Activated CD8-positive, alpha-beta memory T cell treated with anti-CD3 and anti-CD28 coated beads for 36 hours (primary cell): ENCODE results near the gene JSRP1. TPM values are rescaled to one million over a fixed set of nuclear protein-coding genes. Genes with fewer than 3 reads are reported as not detected.

ENCODE experiments used
- CTCF ChIA-PET: fragments of 350-600 bp; sonication (Branson Sonifier 250); formaldehyde crosslinking; loops from one replicate; lab custom pipeline; 2021; ENCODE audit warnings: antibody characterized with exemption; lab: Charles Lee
- POLR2A ChIA-PET: fragments of 350-600 bp; sonication (Branson Sonifier 250); formaldehyde crosslinking; loops from one replicate; lab custom pipeline; 2021; ENCODE audit warnings: antibody characterized with exemption; lab: Charles Lee
- total RNA-seq, 2 experiments: library from RNA; stranded (reverse); gene quantifications; one replicate each; pipeline ENCODE4 v1.2.3, GENCODE V29; 2021

Gene JSRP1
- total RNA-seq, 2 experiments from 2014 or later = 0.61 to 1.3 TPM

DNA sequence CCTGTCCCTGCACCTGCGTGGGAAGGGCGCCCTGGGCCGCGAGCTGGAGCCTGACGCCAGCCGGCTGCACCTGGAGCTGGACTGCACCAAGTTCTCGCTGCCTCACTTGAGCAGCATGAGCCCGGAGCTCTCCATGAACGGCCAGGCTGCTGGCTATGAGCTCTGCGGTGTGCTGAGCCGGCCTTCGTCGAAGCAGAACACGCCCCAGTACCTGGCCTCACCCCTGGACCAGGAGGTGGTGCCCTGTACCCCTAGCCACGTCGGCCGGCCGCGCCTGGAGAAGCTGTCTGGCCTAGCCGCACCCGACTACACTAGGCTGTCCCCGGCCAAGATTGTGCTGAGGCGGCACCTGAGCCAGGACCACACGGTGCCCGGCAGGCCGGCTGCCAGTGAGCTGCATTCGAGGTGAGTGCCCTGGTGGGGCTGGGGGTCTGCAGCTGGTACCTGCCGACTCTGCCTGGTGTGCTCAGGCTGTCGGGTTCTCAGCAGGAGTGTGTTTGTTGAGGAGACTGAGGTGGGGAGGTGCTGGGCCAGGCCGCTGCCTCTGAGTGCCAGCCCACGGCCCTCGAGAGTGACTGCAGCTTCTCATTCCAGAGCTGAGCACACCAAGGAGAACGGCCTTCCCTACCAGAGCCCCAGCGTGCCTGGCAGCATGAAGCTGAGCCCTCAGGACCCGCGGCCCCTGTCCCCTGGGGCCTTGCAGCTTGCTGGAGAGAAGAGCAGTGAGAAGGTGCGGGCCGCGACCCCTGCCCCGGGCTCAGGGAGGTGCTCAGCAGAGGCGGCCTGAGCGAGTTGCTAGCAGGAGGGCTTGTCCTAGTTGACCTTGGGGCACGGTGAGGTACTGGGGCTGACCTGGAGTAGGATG, 39.6 kb downstream of the JSRP1 start:
- POLR2A ChIA-PET = interaction anchor here (0.5 to 0.6 kb wide), 2 partner anchors 111 to 203 kb away, joined by 3 to 5 read pairs; no protein-coding TSS in a partner anchor
- CTCF ChIA-PET = interaction anchor here (1.0 kb wide), 1 partner anchor 49 kb away, joined by 3 read pairs; no protein-coding TSS in a partner anchor

GRCh38 chr19:2215281-2215751, 40.9 kb downstream of the JSRP1 start:
- POLR2A ChIA-PET = no interaction called here
- CTCF ChIA-PET = interaction anchor here (0.6 kb wide), 2 partner anchors 43 to 48 kb away, joined by 3 read pairs; no protein-coding TSS in a partner anchor

- ChIA-PET CTCF (no interaction called here), POLR2A (no interaction called here)
Observed at GRCh38 chr19:2214251-2214650, 42.0 kb downstream of the JSRP1 start.

GRCh38 chr19:2213799-2214198, 42.4 kb downstream of the JSRP1 start:
- POLR2A ChIA-PET = interaction anchor here (0.5 kb wide), 1 partner anchor 18 kb away, joined by 3 read pairs; no protein-coding TSS in a partner anchor
- CTCF ChIA-PET = no interaction called here

DNA sequence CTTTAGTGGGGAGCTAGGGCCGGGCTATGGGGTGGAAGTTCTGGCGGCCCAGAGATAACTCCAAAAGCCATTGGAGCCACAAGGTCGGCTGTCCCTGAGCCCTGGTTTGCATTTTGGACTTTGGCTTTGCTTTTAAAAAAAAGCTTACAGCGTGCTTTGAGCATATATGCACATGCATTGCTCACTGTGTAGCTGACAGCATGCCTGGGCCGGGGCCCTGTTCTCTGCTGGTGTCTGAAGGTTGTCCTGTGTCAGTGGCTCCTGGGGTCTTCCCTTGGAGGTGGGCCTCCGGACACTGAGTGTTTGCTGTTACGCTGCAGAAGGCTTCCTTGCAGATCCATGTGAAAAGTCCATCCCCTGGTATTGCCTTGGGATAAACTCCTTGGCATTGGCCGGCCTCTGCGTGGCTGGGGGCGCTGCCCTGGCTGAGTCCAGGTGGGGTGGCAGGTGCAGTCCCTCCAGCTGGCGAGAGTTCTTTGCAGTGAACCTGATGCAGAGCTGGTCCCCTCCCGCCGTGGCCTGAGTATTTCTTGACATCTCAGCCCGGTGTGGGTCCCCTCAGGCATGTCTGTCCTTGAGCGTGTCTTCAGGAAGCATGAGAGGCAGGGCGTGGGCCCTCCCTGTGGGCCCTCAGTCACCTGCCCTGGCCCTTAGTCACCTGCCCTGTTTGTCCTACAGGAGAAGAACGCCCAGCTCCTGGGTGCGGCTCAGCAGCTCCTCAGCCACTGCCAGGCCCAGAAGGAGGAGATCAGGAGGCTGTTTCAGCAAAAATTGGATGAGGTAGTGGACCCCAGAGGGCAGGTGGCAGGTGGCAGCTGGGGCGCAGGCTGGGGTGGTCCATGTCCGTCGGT, 43.1 kb downstream of the JSRP1 start:
- CTCF ChIA-PET = no interaction called here

GRCh38 chr19:2210987-2211740, 45.1 kb downstream of the JSRP1 start:
- ChIA-PET CTCF (no interaction called here), POLR2A (no interaction called here)

More for the DNA sequence above, 43.1 kb downstream of the JSRP1 start:
- POLR2A ChIA-PET = interaction anchor here (0.5 kb wide), 1 partner anchor 19 kb away, joined by 3 read pairs; no protein-coding TSS in a partner anchor

GRCh38 chr19:2210206-2210605, 46.0 kb downstream of the JSRP1 start:
- POLR2A ChIA-PET = no interaction called here
- CTCF ChIA-PET = no interaction called here

- POLR2A ChIA-PET = no interaction called here
- CTCF ChIA-PET = no interaction called here
Observed at GRCh38 chr19:2209408-2209807, 46.8 kb downstream of the JSRP1 start.

DNA sequence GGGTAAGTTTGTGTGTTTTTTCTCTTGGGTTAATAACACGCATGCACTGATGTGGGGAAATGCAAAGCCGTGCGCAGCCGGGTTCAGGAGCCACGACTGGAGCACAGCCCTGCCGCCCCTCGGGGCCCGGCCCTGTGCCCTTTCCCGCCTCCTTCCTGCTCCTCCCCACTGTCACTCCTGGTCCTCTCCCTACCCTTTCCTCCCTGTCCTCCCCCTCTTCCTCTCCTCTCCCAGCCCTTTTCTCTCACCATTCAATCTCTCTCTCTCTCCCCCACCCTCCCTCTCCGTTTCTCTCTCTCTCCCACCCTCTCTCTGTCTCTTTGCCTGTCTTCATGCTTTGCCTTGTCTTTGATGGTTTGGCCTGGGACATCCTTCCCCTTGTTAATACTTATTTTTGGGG, 47.2 kb downstream of the JSRP1 start:
- ChIA-PET CTCF (no interaction called here), POLR2A (no interaction called here)

GRCh38 chr19:2207991-2208860, 48.0 kb downstream of the JSRP1 start:
- ChIA-PET POLR2A (no interaction called here), CTCF (interaction anchor here (1.2 kb wide), 1 partner anchor 34 kb away, joined by 3 read pairs; no protein-coding TSS in a partner anchor)

DNA sequence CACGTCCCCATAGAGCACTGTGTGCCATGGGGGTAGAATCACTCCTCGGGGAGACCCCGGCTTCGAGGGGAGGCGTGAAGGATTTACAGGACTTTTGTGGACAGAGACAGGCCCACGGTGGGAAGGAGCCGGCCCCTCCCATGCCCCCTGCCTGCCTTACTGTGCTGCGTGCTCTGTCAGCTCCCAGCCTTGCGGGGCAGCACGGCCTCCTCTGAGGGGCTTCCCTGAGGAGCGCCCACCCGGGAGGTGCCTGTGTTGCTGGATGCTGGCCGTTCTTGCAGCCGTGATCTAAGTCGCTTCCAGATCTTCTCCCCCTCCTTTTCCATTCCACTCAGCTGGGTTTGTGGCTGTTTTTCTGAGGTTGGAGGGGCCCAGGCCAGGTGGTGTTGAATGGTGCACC, 49.2 kb downstream of the JSRP1 start:
- POLR2A ChIA-PET = no interaction called here
- CTCF ChIA-PET = interaction anchor here (1.2 kb wide), 1 partner anchor 33 kb away, joined by 3 read pairs; no protein-coding TSS in a partner anchor

GRCh38 chr19:2202366-2202765, 53.9 kb downstream of the JSRP1 start:
- CTCF ChIA-PET = no interaction called here
- POLR2A ChIA-PET = no interaction called here

Other genes with a start within 250 kb of the JSRP1 start
- gene BTBD2, start 240.7 kb downstream of the JSRP1 start, total RNA-seq = 10 to 100 TPM; 17.0 to 24.8 TPM
- 100 to 1,000 TPM; 164 to 171 TPM for gene MKNK2, start 205.2 kb downstream of the JSRP1 start, total RNA-seq
- gene MOB3A, start 160.1 kb downstream of the JSRP1 start, total RNA-seq = 100 to 1,000 TPM; 173 to 181 TPM
- gene IZUMO4, start 159.5 kb downstream of the JSRP1 start, total RNA-seq = 1 to 10 TPM; 7.5 to 8.5 TPM
- gene AP3D1, start 104.9 kb downstream of the JSRP1 start, total RNA-seq = 100 to 1,000 TPM in 1 of 2 experiments, 10 to 100 TPM in 1; 94.2 to 103 TPM
- 10 to 100 TPM; 84.1 to 86.3 TPM for gene DOT1L, start 92.5 kb downstream of the JSRP1 start, total RNA-seq
- 10 to 100 TPM; 87.0 to 90.6 TPM for gene PLEKHJ1, start 20.1 kb downstream of the JSRP1 start, total RNA-seq
- 100 to 1,000 TPM; 133 to 142 TPM for gene SF3A2, start 19.6 kb downstream of the JSRP1 start, total RNA-seq
- 1 to 10 TPM; 5.9 to 6.3 TPM for gene AMH, start 7.1 kb downstream of the JSRP1 start, total RNA-seq
- gene PEAK3, start 25.8 kb upstream of the JSRP1 start, total RNA-seq = under 1 TPM in 1 of 2 experiments, not detected in 1; 0.06 TPM
- gene LINGO3, start 51.7 kb upstream of the JSRP1 start, total RNA-seq = under 1 TPM; 0.15 to 0.17 TPM
- 100 to 1,000 TPM; 170 to 175 TPM for gene LSM7, start 72.2 kb upstream of the JSRP1 start, total RNA-seq
- 10 to 100 TPM; 44.5 to 45.0 TPM for gene SPPL2B, start 72.3 kb upstream of the JSRP1 start, total RNA-seq
- not detected for gene TMPRSS9, start 103.8 kb upstream of the JSRP1 start, total RNA-seq
- 100 to 1,000 TPM; 165 to 172 TPM for gene TIMM13, start 171.2 kb upstream of the JSRP1 start, total RNA-seq
- 100 to 1,000 TPM; 111 to 112 TPM for gene LMNB2, start 200.5 kb upstream of the JSRP1 start, total RNA-seq
- 10 to 100 TPM; 30.8 to 31.6 TPM for gene GADD45B, start 219.7 kb upstream of the JSRP1 start, total RNA-seq